Right atrium auricular region (tissue), 2 donors: ENCODE results near the gene GYG1. TPM values are rescaled to one million over a fixed set of nuclear protein-coding genes. Genes with fewer than 3 reads are reported as not detected.

Source experiments
- DNase-seq: peaks from one replicate; pipeline ENCODE4 v3.0.0-alpha.2; 2019; ENCODE audit warnings: low spot score
- H3K27ac ChIP-seq, 2 donors: fragments of 200-600 bp; sonication (generic); 1 replicate in 1 of 2; 2 replicates in 1 of 2; pipeline ENCODE4 v1.5.1; 2016 to 2019
- H3K27me3 ChIP-seq, 2 donors: fragments of 200-600 bp; sonication (generic); one replicate each; pipeline versions ENCODE4 v1.5.1 to v1.6.0; 2017 to 2019
- H3K36me3 ChIP-seq: fragments of 200-600 bp; sonication (generic); one replicate; pipeline ENCODE4 v1.5.1; 2016
- H3K4me1 ChIP-seq, 2 donors: fragments of 200-600 bp; sonication (generic); one replicate each; pipeline versions ENCODE4 v1.5.1 to v1.6.0; 2017 to 2019
- H3K4me3 ChIP-seq, 2 donors: fragments of 200-600 bp; sonication (generic); 1 replicate in 1 of 2; 2 replicates in 1 of 2; pipeline ENCODE4 v1.5.1; 2017 to 2019; ENCODE audit warnings: mild to moderate bottlenecking in 1 of 2, moderate library complexity in 1 of 2
- H3K9me3 ChIP-seq, 2 donors: fragments of 200-600 bp; sonication (generic); one replicate each; pipeline ENCODE4 v1.5.1; 2019
- total RNA-seq, 2 donors: library from RNA; depleted of rRNA; stranded (reverse); fragments of >200 nt; gene quantifications; one replicate each; pipeline ENCODE4 v1.1.0, GENCODE V29; 2016
- TF ChIP-seq, protein P1 (sequence below), 2 donors: fragments of 200-600 bp; sonication (generic); IDR thresholded peaks; one replicate each; pipeline ENCODE4 v1.5.1; 2019; ENCODE audit warnings: antibody characterized with exemption in 2 of 2

GYG1 gene
- total RNA-seq, 2 donors from 2014 or later, result 67.9 to 70.7 TPM

DNA sequence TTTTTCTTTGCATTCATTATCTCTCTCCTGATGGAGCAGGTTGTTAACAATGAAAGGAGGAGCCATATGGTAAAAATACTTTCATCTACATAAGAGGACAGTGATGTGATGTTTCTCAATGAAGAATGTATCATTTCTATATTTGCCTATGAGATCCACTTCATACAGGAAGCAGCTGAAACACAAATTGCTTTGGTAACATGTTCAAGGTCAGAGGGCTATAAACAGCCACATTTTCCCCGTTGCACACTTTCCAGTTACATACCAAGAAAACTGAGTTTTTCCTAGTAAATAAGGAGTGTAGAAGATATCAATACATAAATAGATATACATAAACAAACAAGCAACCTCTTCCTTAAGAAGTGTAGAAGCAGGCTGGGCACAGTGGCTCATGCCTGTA, 32.6 kb upstream of the GYG1 start:
- no peaks in the 10 kb centered on the region for H3K9me3 ChIP-seq
- H3K27ac ChIP-seq, result no peak overlapping the region
- H3K4me3 ChIP-seq, result no peak overlapping the region
- H3K4me1 ChIP-seq, result peaks cover 0 to 8% of the 10 kb centered on the region in 2 donors
- no peaks in the 10 kb centered on the region for H3K36me3 ChIP-seq
- DNase-seq, result no peak
- TF ChIP-seq, protein P1, sequence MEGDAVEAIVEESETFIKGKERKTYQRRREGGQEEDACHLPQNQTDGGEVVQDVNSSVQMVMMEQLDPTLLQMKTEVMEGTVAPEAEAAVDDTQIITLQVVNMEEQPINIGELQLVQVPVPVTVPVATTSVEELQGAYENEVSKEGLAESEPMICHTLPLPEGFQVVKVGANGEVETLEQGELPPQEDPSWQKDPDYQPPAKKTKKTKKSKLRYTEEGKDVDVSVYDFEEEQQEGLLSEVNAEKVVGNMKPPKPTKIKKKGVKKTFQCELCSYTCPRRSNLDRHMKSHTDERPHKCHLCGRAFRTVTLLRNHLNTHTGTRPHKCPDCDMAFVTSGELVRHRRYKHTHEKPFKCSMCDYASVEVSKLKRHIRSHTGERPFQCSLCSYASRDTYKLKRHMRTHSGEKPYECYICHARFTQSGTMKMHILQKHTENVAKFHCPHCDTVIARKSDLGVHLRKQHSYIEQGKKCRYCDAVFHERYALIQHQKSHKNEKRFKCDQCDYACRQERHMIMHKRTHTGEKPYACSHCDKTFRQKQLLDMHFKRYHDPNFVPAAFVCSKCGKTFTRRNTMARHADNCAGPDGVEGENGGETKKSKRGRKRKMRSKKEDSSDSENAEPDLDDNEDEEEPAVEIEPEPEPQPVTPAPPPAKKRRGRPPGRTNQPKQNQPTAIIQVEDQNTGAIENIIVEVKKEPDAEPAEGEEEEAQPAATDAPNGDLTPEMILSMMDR (IDR thresholded peaks at IDR 0.05), result no peak
- no peaks in the 10 kb centered on the region for H3K27me3 ChIP-seq

DNA sequence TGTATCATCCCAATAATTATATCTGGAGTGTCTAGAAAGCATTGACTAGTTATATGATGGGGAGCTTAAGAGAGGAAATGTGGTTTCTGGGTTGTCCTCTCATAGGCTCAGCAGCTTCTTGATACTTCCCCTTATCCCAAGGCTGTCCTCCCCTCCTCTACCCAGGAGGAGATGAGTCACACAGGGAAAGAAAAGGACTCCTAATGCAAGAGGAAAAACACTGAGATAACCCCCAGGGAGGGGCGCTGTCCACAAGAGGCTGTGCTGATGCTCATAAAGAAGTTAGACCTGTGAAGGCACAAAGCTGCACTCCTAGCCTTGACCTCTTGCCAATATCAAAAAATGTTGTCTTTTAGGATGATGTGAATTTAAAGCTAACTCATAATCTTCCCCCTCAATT, 28.8 kb upstream of the GYG1 start:
- Histone ChIP-seq H3K36me3 (no peaks in the 10 kb centered on the region), H3K4me3 (no peak overlapping the region), H3K27me3 (no peaks in the 10 kb centered on the region), H3K9me3 (no peaks in the 10 kb centered on the region), H3K4me1 (no peaks in the 10 kb centered on the region), H3K27ac (no peak overlapping the region)
- DNase-seq, result no peak
- TF ChIP-seq, protein P1 (IDR thresholded peaks at IDR 0.05), result no peak

DNA sequence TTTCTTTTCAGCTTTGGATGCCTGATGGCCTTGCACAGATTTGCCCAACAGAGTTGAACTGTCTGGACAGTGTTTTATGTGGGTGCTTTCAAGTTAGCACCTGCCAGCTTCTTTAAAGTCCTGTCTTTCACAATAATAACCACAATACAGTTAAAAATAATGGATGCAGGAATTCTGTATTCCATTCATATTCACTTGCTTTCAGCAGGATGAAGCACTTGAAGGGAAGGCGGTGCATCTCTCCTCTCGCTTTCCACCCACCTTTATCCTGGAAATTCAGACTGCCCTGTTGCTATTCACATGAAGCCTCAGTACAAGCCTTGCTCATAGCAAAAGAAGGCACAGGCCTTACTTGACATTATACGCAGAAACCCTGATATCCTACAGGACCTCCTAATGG, 26.5 kb upstream of the GYG1 start:
- no peaks in the 10 kb centered on the region for H3K27me3 ChIP-seq
- no peaks in the 10 kb centered on the region for H3K9me3 ChIP-seq
- H3K36me3 ChIP-seq, result no peaks in the 10 kb centered on the region
- no peak overlapping the region for H3K4me3 ChIP-seq
- TF ChIP-seq, protein P1 (IDR thresholded peaks at IDR 0.05), result no peak
- no peaks in the 10 kb centered on the region for H3K4me1 ChIP-seq
- DNase-seq, result no peak
- H3K27ac ChIP-seq, result no peak overlapping the region

GRCh38 chr3:148968321-148968720, 23.0 kb upstream of the GYG1 start:
- Histone ChIP-seq H3K9me3 (no peaks in the 10 kb centered on the region), H3K4me3 (no peak overlapping the region), H3K4me1 (no peaks in the 10 kb centered on the region), H3K27me3 (no peaks in the 10 kb centered on the region), H3K36me3 (no peaks in the 10 kb centered on the region), H3K27ac (no peak overlapping the region)
- no peak for DNase-seq
- TF ChIP-seq, protein P1 (IDR thresholded peaks at IDR 0.05), result no peak

DNA sequence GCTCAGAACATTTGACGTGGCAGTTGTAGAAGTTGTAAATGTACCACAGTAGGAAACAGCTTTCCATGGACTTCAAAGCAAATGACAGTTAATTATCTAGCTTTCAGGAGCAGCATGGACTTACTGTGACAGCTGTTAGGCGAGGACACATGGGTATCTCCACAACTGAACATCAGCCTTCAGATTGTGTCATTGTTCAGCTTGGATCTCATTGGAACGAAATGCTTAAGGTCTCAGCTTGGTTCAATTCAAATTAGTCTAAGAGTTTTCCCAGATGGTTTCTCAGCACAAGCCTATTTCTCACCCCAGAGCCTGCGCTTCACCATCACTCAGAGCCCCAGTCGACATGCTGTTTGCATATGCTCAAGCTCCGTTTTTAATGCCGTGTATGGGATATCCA, 21.1 kb upstream of the GYG1 start:
- Histone ChIP-seq H3K27ac (no peak overlapping the region), H3K4me3 (no peak overlapping the region), H3K4me1 (peaks cover 0 to 10% of the 10 kb centered on the region in 2 donors), H3K27me3 (no peaks in the 10 kb centered on the region), H3K9me3 (no peaks in the 10 kb centered on the region), H3K36me3 (no peaks in the 10 kb centered on the region)
- DNase-seq, result no peak
- TF ChIP-seq, protein P1 (IDR thresholded peaks at IDR 0.05), result no peak

DNA sequence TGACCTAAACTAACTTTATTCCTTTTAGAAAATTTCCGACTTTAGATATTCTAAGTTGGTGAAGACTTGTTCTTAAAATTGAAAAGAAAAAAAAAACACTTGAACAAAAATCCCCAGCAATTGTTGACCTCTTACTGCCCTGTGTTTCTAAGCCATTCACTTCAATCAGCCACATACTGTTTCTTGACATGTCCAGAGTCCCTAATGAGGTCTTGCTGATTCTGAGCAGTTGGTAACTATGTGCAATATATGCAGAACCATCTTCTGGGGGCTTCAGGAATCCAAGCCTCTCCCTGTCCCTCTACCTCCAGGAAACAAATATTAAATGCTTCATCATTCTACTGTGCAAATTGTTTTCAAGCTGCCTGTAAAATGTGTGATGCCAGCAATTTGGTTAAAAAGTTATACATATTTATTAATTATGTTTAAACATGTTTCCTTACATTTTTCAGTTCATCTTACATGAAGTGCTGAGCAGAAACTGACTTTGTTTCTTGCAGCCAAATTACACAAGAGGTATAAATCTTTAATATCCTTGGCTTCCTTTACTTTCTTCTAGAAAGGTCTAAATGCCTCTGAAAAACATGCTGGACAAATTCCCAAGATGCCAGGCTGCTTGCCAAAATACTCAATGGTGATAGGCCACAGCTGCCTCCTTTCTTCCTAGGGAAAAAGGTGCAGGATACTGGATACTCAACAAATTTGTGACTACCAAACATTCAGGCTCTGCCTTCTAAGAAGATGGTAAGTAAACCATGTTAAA, 19.8 kb upstream of the GYG1 start:
- no peaks in the 10 kb centered on the region for H3K36me3 ChIP-seq
- H3K27ac ChIP-seq, result no peak overlapping the region
- no peaks in the 10 kb centered on the region for H3K27me3 ChIP-seq
- DNase-seq, result no peak
- no peak overlapping the region for H3K4me3 ChIP-seq
- peaks cover 0 to 16% of the 10 kb centered on the region in 2 donors for H3K4me1 ChIP-seq
- TF ChIP-seq, protein P1 (IDR thresholded peaks at IDR 0.05), result no peak
- no peaks in the 10 kb centered on the region for H3K9me3 ChIP-seq
